Activated CD8-positive, alpha-beta T cell treated with anti-CD3 and anti-CD28 coated beads for 36 hours (primary cell): ENCODE results near the gene ATG3. TPM values are rescaled to one million over a fixed set of nuclear protein-coding genes. Genes with fewer than 3 reads are reported as not detected.

ENCODE experiments used
- ATAC-seq: fragments of 200-7000 bp; cut with Tn5 transposase; one replicate; pipeline ENCODE4 v1.10.0; 2021; ENCODE audit warnings: mild to moderate bottlenecking, moderate library complexity
- CTCF ChIA-PET: fragments of 350-600 bp; sonication (Branson Sonifier 250); formaldehyde crosslinking; loops from one replicate; lab custom pipeline; 2021; ENCODE audit warnings: antibody characterized with exemption; lab: Charles Lee
- POLR2A ChIA-PET: fragments of 350-600 bp; sonication (Branson Sonifier 250); formaldehyde crosslinking; loops from one replicate; lab custom pipeline; 2021; ENCODE audit warnings: antibody characterized with exemption; lab: Charles Lee
- DNase-seq: peaks from one replicate; pipeline ENCODE4 v3.0.0-alpha.2; 2020
- H3K27ac Mint-ChIP-seq: one replicate; pipeline ENCODE4 v1.8.0; 2021; ENCODE audit warnings: mild to moderate bottlenecking, mixed read lengths
- H3K27me3 Mint-ChIP-seq: one replicate; pipeline ENCODE4 v1.8.0; 2021; ENCODE audit warnings: mixed read lengths
- H3K36me3 Mint-ChIP-seq: one replicate; pipeline ENCODE4 v1.8.0; 2021; ENCODE audit warnings: low read depth, mixed read lengths
- H3K4me1 Mint-ChIP-seq: one replicate; pipeline ENCODE4 v1.8.0; 2021; ENCODE audit warnings: low read depth, mixed read lengths
- H3K4me3 Mint-ChIP-seq: one replicate; pipeline ENCODE4 v1.8.0; 2021; ENCODE audit warnings: mild to moderate bottlenecking, moderate library complexity, mixed read lengths
- H3K9me3 Mint-ChIP-seq: one replicate; pipeline ENCODE4 v1.8.0; 2021; ENCODE audit warnings: mixed read lengths
- intact Hi-C: fragments of 100-400 bp; cut with micrococcal nuclease; formaldehyde crosslinking; loops from one replicate; pipeline ENCODE4 v1.10.0; 2022
- total RNA-seq, 2 experiments: library from RNA; stranded (reverse); gene quantifications; one replicate each; pipeline ENCODE4 v1.2.3, GENCODE V29; 2021
- TF ChIP-seq, protein P1 (sequence below): fragments of 200-600 bp; IDR thresholded peaks from one replicate; pipeline ENCODE4 v1.8.0; 2022; ENCODE audit warnings: antibody characterized with exemption, mild to moderate bottlenecking

Gene ATG3
- total RNA-seq, 2 experiments from 2014 or later = 56.5 to 58.4 TPM

DNA sequence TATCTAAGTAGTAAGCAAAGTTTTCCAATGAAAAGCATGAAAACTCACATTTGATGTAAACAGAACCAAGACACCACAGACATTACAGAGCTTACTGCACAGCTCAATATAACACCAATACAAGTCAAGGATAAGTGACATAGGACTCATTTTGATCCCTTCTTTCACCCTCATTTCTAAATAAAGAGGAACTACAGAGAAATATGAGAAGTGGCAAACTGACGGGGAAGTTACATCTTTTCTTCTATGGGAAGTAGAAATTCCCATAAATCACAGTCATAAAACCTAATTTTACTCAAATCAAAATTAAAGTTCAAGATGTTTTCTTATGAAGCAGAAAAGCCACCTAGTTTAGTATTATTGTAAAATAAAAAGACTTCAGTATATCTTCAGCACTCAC, 3.8 kb downstream of the ATG3 start:
- no peaks in the 10 kb centered on the region for H3K9me3 Mint-ChIP-seq
- DNase-seq (no peak), ATAC-seq (no peak)
- intact Hi-C loops = no loop called here
- H3K4me1 Mint-ChIP-seq = peaks cover 51% of the 10 kb centered on the region
- H3K27ac Mint-ChIP-seq = no peak overlapping the region
- H3K4me3 Mint-ChIP-seq = no peak overlapping the region
- TF ChIP-seq, protein P1, sequence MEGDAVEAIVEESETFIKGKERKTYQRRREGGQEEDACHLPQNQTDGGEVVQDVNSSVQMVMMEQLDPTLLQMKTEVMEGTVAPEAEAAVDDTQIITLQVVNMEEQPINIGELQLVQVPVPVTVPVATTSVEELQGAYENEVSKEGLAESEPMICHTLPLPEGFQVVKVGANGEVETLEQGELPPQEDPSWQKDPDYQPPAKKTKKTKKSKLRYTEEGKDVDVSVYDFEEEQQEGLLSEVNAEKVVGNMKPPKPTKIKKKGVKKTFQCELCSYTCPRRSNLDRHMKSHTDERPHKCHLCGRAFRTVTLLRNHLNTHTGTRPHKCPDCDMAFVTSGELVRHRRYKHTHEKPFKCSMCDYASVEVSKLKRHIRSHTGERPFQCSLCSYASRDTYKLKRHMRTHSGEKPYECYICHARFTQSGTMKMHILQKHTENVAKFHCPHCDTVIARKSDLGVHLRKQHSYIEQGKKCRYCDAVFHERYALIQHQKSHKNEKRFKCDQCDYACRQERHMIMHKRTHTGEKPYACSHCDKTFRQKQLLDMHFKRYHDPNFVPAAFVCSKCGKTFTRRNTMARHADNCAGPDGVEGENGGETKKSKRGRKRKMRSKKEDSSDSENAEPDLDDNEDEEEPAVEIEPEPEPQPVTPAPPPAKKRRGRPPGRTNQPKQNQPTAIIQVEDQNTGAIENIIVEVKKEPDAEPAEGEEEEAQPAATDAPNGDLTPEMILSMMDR = no peak
- CTCF ChIA-PET = interaction anchor here (0.8 kb wide), 1 partner anchor 24 kb away, joined by 3 read pairs; no protein-coding TSS in a partner anchor
- POLR2A ChIA-PET = interaction anchor here (0.8 kb wide), 1 partner anchor 416 kb away, joined by 3 read pairs; no protein-coding TSS in a partner anchor
- H3K36me3 Mint-ChIP-seq = peaks cover 29% of the 10 kb centered on the region
- no peaks in the 10 kb centered on the region for H3K27me3 Mint-ChIP-seq

DNA sequence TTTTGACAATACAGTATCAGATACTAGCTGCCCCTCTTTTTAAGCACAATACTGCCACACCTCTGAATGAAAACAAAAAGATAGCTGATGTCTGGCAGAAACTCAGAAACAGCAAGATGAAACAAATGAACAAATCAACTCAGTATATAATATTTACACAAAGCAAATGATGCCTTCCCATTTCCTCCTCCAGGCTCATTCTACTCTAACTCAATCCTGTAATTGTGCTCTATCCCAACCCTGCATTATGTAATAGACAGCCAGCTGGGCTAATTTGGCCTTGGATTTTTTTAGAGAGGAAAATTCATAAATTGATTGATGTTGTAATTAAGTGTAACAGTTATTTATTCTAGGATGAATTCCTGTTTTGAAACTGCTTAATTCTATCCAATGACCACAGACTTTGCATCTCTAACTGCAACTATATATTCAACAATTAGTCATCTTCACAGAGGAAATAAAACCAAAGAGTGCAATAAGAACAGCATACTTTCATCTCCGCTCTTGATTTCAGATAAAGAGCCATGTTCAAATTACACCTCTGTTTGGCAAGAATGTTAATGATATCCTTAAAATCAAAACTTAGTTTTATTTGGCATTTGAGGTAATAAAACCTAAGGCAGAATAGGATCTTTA, 6.1 kb downstream of the ATG3 start:
- ATAC-seq = no peak

DNA sequence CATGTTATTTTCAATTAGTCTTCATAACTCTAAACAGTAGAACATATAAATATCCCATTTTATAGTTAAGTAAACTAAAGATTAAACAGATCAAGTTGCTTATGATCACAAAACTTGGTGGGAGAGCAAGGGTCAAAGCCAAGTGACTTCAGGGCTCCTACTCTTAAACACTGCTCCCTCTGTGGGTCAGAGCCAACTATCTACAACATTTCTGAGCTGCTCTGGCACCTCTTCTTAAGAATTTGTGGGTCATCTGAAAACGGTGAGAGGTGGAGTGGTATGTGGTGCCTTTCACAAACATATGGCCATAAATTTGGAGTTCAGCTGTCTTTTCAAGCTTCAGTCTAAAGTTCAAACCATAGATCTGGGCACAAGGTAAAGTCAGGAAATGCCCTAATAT, 10.9 kb downstream of the ATG3 start:
- H3K9me3 Mint-ChIP-seq = no peaks in the 10 kb centered on the region
- H3K27me3 Mint-ChIP-seq = no peaks in the 10 kb centered on the region
- DNase-seq (no peak), ATAC-seq (no peak)
- H3K4me1 Mint-ChIP-seq = peaks cover 27% of the 10 kb centered on the region
- H3K36me3 Mint-ChIP-seq = peaks cover 30% of the 10 kb centered on the region
- intact Hi-C loops = no loop called here
- ChIA-PET CTCF (interaction anchor here (0.8 to 1.4 kb wide), 3 partner anchors 28 to 439 kb away, joined by 3 read pairs; partner anchors contain the start of gene SLC9C1), POLR2A (interaction anchor here (1.6 kb wide), 1 partner anchor 10 kb away, joined by 6 read pairs; no protein-coding TSS in a partner anchor)
- TF ChIP-seq, protein P1 = no peak
- no peak overlapping the region for H3K27ac Mint-ChIP-seq
- no peak overlapping the region for H3K4me3 Mint-ChIP-seq

More for the DNA sequence above, 6.1 kb downstream of the ATG3 start:
- ChIA-PET POLR2A (no interaction called here), CTCF (interaction anchor here (1.4 kb wide), 1 partner anchor 26 kb away, joined by 3 read pairs; no protein-coding TSS in a partner anchor)
- intact Hi-C loops = no loop called here
- Mint-ChIP-seq H3K4me1 (peaks cover 58% of the 10 kb centered on the region), H3K36me3 (peaks cover 34% of the 10 kb centered on the region), H3K9me3 (no peaks in the 10 kb centered on the region), H3K27ac (peak overlapping the region; percentile 76), H3K4me3 (peak overlapping the region; percentile 17), H3K27me3 (no peaks in the 10 kb centered on the region)
- DNase-seq = no peak
- TF ChIP-seq, protein P1 = no peak

DNA sequence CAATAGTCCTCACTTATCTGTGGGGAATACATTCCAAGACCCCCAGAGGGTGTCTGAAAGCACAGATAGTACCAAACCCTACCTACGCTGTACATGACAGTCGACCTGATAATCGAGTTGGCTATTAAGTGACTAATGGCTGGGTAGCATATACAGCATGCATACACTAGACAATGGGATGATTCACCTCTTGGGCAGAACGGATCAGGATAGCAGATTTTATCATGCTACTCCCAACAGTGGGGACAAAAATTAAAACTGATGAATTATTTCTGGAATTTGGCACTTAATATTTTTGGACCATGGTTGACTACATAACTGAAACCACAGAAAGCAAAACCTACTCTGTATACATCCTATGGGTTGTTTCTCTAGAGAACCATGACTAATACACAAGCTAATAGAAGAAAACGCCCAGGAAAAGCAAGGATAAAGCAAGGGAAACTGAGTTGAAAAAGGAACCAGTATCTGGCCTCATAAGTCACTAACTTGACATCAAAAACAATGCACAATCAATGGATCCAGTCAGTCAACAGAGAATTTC, 15.5 kb downstream of the ATG3 start:
- no peak overlapping the region for H3K4me3 Mint-ChIP-seq
- H3K27ac Mint-ChIP-seq = no peak overlapping the region
- TF ChIP-seq, protein P1 = no peak
- H3K27me3 Mint-ChIP-seq = no peaks in the 10 kb centered on the region
- H3K9me3 Mint-ChIP-seq = no peaks in the 10 kb centered on the region
- ChIA-PET POLR2A (no interaction called here), CTCF (no interaction called here)
- ATAC-seq = no peak
- DNase-seq = no peak
- peaks cover 28% of the 10 kb centered on the region for H3K36me3 Mint-ChIP-seq
- intact Hi-C loops = no loop called here
- H3K4me1 Mint-ChIP-seq = peaks cover 8% of the 10 kb centered on the region
